GM12891 (cell line): Measurements from ENCODE around the gene SPDL1.

Source experiments
- POLR2A ChIP-seq: IDR thresholded peaks from 2 replicates; pipeline ENCODE4 v1.6.1; 2011; ENCODE audit warnings: low read depth, low read length, control low read depth
- POLR2AphosphoS5 ChIP-seq: IDR thresholded peaks from 2 replicates; pipeline ENCODE4 v1.6.1; 2011; ENCODE audit warnings: low read depth, low read length, control low read depth
- POU2F2 ChIP-seq: IDR thresholded peaks from 2 replicates; pipeline ENCODE4 v1.6.1; 2011; ENCODE audit warnings: low read depth, mild to moderate bottlenecking, control low read depth, low read length, moderate library complexity
- SPI1 ChIP-seq: IDR thresholded peaks from 2 replicates; pipeline ENCODE4 v1.6.1; 2011; ENCODE audit warnings: low read depth, low read length, control low read depth
- TAF1 ChIP-seq: IDR thresholded peaks from 2 replicates; pipeline ENCODE4 v1.6.1; 2011; ENCODE audit warnings: low read depth, low read length, control low read depth

DNA sequence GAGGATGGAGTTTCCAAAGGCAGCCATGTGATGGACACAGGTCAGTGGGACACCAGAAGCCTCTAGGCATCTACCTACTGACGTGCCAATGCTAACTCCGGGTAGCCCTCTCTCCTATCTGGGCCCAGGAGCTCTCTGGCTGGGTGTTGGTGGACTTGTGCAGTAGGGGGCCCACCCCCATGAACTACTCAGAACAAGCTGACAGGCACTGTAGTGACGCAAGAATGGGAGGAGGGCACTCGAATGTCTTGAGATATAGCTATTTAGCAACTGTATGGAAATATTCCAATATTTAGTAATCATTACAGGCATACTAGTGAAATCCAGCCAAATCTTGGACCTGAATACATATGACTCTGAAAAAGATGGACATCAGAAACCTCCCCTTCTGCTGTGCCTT, 47.8 kb downstream of the SPDL1 start:
- TF ChIP-seq TAF1 (no peak), POLR2AphosphoS5 (no peak), POLR2A (no peak), POU2F2 (no peak), SPI1 (no peak)
